NT2/D1 (cell line): ENCODE results near the gene PRICKLE1.

Experiments
- SUZ12 ChIP-seq: IDR thresholded peaks from 2 replicates; pipeline ENCODE4 v1.6.1; 2011; ENCODE audit not compliant: insufficient read length, insufficient read depth; ENCODE audit errors: extremely low read depth
- YY1 ChIP-seq: IDR thresholded peaks from 2 replicates; pipeline ENCODE4 v1.6.1; 2011; ENCODE audit not compliant: insufficient read length, insufficient read depth
- ZNF274 ChIP-seq: IDR thresholded peaks from 2 replicates; pipeline ENCODE4 v1.6.1; 2011; ENCODE audit warnings: mild to moderate bottlenecking, low read depth, low read length

GRCh38 chr12:42585841-42586216 lies 3.7 kb downstream of the PRICKLE1 start:
- TF ChIP-seq ZNF274 (no peak), YY1 (no peak), SUZ12 (no peak)
